Stimulated activated CD4-positive, alpha-beta T cell treated with anti-CD3 and anti-CD28 coated beads, TNF-alpha, amount 100 ng/mL, for 24 hours (primary cell): ENCODE measurements around the gene SURF1.
"Not testable (repeated sequence)": the region's sequence is repeated elsewhere in the genome, so short reads cannot be mapped to it uniquely, and the experiment has no call there.

Experiments used
- DNase-seq, 3 experiments: peaks; one replicate each; pipeline ENCODE4 v3.0.0-alpha.2; 2020; ENCODE audit warnings: low read depth in 3 of 3

The SURF1 gene

GRCh38 chr9:133342570-133342969 is 13.7 kb downstream of the SURF1 start:
- DNase-seq = no peak

- DNase-seq = no peak
These were observed 14.2 kb downstream of the SURF1 start for GRCh38 chr9:133342069-133342406.

- DNase-seq = no peak
These were observed 14.8 kb downstream of the SURF1 start for GRCh38 chr9:133341369-133342068.

- DNase-seq = no peak
These were observed 15.4 kb downstream of the SURF1 start for GRCh38 chr9:133340916-133341315.

GRCh38 chr9:133340256-133340655 is 16.0 kb downstream of the SURF1 start:
- no peak for DNase-seq

GRCh38 chr9:133339641-133340040 is 16.6 kb downstream of the SURF1 start:
- DNase-seq = no peak

- DNase-seq = peak; percentile 87 to 94 (median 91)
These were observed 20.1 kb downstream of the SURF1 start, which contains the start of gene SURF6 for GRCh38 chr9:133335924-133336811. Gene SURF6, minus strand, starts transcription at chr9:133336188. Its CDS starts 56 bp downstream, at chr9:133336132.

- not testable (repeated sequence) for DNase-seq
These were observed 21.4 kb downstream of the SURF1 start for GRCh38 chr9:133334888-133335287.

GRCh38 chr9:133334161-133334560 is 22.1 kb downstream of the SURF1 start:
- no peak for DNase-seq

GRCh38 chr9:133333566-133333965 is 22.7 kb downstream of the SURF1 start:
- no peak for DNase-seq

- DNase-seq = no peak
These were observed 23.3 kb downstream of the SURF1 start for GRCh38 chr9:133333011-133333410.

GRCh38 chr9:133332381-133332730 is 23.9 kb downstream of the SURF1 start:
- DNase-seq = no peak

GRCh38 chr9:133331641-133332380 is 24.5 kb downstream of the SURF1 start:
- no peak for DNase-seq

GRCh38 chr9:133331221-133331620 is 25.1 kb downstream of the SURF1 start:
- no peak for DNase-seq

- DNase-seq = not testable (repeated sequence)
These were observed 26.8 kb downstream of the SURF1 start for GRCh38 chr9:133329306-133330156.

- DNase-seq = no peak
These were observed 28.3 kb downstream of the SURF1 start for GRCh38 chr9:133327834-133328484.

- not testable (repeated sequence) for DNase-seq
These were observed 29.3 kb downstream of the SURF1 start for GRCh38 chr9:133327021-133327420.

GRCh38 chr9:133323991-133324703 is 32.1 kb downstream of the SURF1 start:
- no peak for DNase-seq

- DNase-seq = no peak
These were observed 33.1 kb downstream of the SURF1 start for GRCh38 chr9:133323211-133323610.

GRCh38 chr9:133322701-133323100 is 33.6 kb downstream of the SURF1 start:
- no peak for DNase-seq
